ENCODE results near the gene ORMDL1. TPM values are rescaled to one million over a fixed set of nuclear protein-coding genes. Genes with fewer than 3 reads are reported as not detected.
A peak's percentile ranks its signal among the peaks of the same experiment; 100 is the strongest.

ORMDL1 gene
- 45.2 TPM for total RNA-seq

DNA sequence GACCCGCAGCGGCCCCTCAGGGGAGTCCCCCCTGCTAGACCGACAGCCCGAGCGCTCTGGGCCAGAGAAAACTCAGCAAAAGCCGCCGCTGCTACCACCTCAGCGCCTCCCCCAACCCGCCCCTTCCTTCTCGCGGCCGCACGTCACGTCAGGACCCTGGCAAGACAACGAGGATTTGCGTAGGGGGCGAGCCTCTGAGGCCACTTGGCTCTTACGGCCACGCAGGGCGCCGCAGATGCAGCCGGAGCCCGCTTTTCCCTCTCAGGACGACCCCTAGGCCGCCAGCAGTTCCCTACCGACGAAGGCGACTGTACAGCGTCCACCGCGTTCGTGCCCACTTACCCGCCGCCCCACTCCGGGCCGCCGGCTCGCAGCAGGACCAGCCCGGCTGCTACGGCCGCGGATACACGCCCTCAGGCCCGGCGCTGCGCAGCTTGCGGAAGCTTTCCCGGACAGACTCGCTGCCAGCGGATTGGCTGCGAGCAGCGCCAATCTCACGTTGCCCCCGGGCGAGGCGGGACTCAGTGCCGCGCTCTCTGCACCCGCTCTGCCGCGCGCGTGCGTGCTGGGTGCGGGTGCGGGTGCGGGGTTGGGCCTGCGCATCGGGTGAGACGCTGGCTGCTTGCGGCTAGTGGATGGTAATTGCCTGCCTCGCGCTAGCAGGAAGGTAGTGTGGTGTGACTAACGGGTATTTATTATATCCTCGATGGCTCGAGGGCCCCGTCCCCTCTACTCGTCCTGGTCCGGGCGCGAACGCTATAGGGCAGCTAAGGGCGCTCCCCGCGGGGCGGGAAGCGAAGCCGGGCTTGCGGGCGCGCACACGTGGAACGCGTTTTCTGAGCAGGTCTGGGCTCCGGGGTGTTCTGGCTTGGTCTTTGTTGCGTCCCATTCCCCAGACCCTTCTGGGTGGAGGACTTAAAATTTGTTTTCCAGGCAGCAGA is at the start of gene ORMDL1, which contains the start of gene PMS1:
Gene ORMDL1 (minus strand): TSS at position 413 of the 941 bp plus-strand sequence. CDS start 1,744 bp downstream, outside the sequence.
Gene PMS1 (plus strand): TSS at position 524 of the 941 bp plus-strand sequence. CDS start 7,360 bp downstream, outside the sequence.
- DNase-seq (ENCODE audit: low spot score in 2 of 2) (peak; percentile 93), FAIRE-seq (no peak)

DNA sequence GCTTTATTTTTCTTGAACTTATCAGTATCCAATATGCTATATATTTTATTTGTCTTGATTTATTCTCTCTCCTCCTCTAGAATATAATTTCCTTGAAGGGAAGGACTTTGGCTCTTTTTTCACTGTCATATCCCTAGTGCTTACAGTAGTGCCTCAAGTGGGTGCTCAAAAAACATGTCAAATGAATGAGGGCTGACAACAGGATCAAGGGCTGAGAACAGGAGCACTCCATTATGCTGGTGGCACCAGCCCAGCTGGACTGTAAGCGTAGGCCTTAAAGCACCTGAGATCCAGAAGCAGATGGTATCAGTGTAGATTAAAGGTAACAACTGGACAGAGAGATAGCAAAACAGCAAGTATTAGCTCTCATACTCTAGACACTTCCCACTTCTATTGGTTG is 46.4 kb upstream of the ORMDL1 start:
- FAIRE-seq (no peak), DNase-seq (ENCODE audit: low spot score in 2 of 2) (no peak)

DNA sequence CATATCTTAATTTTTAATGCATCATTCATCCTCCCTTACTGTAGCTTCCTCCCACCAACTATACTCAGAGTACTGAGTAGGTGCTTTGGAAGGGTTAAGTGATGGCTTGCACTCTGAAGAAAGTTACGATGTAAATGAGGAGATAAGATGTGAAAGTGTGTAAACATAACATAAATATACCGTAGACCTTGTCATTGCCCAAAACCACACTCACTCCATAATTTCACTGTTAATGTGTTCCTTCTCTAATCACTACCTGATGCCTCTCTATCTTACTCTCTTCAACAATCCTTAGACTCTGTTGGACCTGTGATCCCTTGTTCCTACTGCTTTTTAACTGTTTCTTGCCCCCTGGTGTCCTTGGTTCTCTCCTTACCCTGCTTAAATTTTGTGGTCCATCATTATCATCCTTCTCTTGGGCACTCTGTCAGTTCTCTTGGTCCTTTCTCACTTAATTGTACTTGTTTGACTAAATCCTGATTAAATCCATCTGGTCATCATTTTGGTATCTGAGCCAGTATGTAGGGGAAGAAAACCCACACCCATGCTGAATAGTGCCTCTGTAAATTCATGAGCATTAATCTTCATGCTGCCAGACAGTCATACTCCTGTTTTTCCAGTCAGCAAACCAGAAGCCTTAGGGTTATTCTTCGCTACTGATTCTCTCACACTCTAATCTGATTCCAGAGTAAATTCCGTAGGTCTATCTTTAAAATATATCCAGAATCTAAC is 45.1 kb upstream of the ORMDL1 start:
- no peak for DNase-seq (ENCODE audit: low spot score in 2 of 2)
- no peak for FAIRE-seq

- no peak for DNase-seq (ENCODE audit: low spot score in 2 of 2)
- no peak for FAIRE-seq
These were observed 41.9 kb upstream of the ORMDL1 start for GRCh38 chr2:189826039-189826438.

- FAIRE-seq: peak; percentile 26
These were observed 40.7 kb upstream of the ORMDL1 start for GRCh38 chr2:189824694-189825396.

DNA sequence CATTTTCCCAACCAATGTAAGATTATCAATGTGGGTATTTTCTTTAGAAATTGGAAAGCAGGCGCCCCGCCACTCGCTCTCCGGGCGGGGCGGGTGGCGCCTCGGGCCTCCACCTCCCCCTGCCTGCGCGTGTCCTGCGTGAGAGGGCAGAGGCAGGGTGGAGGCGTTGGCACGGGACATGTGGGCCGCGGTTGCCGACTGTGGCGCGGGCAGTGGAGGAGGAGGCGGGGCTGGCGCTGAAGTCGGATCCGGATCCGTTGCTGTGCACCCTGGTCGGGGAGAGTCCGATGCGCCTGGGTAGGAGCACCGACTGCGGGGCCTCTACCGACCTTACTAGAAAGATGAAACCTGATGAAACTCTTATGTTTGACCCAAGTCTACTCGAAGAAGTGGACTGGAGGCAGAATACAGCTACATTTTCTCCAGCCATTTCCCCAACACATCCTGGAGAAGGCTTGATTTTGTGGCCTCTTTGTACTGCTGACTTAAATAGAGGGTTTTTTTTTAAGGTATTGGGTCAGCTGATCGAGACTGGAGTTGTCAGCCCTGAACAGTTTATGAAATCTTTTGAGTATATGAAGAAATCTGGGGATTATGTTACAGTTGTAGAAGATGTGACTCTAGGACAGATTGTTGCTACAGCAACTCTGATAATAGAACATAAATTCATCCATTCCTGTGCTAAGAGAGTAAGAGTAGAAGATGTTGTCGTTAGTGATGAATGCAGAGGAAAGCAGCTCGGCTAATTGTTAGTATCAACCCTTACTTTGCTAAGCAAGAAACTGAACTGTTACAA is 38.0 kb upstream of the ORMDL1 start:
- DNase-seq (ENCODE audit: low spot score in 2 of 2) (no peak), FAIRE-seq (no peak)

More at GRCh38 chr2:189824694-189825396, 40.7 kb upstream of the ORMDL1 start:
- DNase-seq (ENCODE audit: low spot score in 2 of 2): no peak

- DNase-seq (ENCODE audit: low spot score in 2 of 2): no peak
- FAIRE-seq: no peak
These were observed 35.2 kb upstream of the ORMDL1 start for GRCh38 chr2:189819297-189819704.

- no peak for DNase-seq (ENCODE audit: low spot score in 2 of 2)
- no peak for FAIRE-seq
These were observed 34.3 kb upstream of the ORMDL1 start for GRCh38 chr2:189818249-189819038.

GRCh38 chr2:189803431-189803830 is 19.3 kb upstream of the ORMDL1 start:
- no peak for FAIRE-seq

DNA sequence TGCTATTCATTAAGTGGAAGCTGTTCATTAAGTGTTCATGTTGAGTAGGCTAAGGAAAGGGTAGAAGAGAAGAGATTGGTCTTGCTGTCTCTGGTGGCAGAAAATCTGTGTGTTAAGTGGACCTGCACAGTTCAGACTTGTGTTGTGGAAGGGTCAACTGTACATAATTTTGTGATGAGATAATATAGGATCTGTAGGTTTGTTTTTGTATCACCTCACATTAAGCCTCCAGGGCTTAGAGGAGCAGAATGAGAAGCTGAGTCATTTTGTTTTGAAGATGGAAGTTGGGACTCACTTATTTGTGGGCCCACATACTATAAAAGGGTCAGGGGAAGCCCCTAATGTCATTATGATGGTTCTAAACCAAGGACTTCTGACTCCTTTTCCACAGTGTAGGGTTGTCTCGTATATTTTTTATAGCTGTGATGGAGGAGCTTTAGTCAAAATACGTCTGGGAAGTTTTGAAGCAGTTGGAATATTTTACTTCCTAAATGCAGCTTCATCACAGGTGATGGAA is 18.3 kb upstream of the ORMDL1 start:
- no peak for DNase-seq (ENCODE audit: low spot score in 2 of 2)
- no peak for FAIRE-seq

More at GRCh38 chr2:189803431-189803830, 19.3 kb upstream of the ORMDL1 start:
- no peak for DNase-seq (ENCODE audit: low spot score in 2 of 2)

- DNase-seq (ENCODE audit: low spot score in 2 of 2): no peak
- no peak for FAIRE-seq
These were observed 15.4 kb upstream of the ORMDL1 start for GRCh38 chr2:189799531-189799930.

DNA sequence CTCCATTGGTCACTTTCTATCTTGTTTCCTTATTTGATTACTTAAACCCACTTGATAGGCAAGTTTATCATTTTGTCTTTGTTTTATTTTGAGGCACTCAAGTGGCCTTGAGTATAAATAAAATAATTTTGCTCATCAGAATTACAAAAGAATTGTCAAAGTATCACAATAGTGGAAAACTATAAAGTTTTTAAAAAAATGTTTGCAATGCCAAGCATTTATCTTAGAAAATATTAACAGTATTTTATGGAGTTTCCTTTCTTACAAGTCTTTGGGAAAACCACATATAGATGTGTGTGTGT is 14.8 kb upstream of the ORMDL1 start:
- DNase-seq (ENCODE audit: low spot score in 2 of 2): no peak
- no peak for FAIRE-seq

DNA sequence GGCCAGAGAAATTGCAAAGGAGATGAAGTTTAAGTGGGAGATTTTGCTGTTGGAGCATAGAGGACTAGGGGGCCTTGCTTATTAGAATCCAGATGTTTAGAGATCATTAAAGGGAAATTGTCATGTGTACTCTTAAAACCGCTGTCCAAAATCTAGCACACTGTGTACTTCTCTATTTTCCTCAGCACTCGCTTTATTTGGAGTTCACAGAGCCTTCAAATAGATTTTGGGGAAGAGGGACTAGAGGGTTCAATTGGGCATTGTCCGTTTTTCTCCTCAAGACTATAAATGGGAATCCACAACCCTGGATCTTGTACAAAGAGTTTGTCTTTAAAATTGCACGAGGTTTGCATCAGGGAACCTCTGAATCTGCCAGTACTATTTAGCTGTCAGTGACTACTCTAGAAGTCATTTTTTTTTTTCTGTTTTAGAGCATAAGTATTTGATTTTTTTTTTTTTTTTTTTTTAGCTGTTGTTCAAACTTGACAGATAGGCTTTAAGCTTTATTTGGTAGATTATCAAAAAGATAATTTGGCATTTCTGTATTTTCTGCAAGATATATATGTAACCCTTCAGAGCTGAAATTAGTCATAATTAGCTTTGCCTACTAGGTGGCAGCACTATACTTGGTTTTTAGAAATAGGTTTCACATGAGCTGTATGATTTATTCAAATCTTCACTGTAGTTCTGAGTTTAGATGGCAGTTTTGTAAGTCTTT is 14.3 kb upstream of the ORMDL1 start:
- peak; percentile 89 for FAIRE-seq
- DNase-seq (ENCODE audit: low spot score in 2 of 2): peak in 1 of 2 donors; percentile 19

DNA sequence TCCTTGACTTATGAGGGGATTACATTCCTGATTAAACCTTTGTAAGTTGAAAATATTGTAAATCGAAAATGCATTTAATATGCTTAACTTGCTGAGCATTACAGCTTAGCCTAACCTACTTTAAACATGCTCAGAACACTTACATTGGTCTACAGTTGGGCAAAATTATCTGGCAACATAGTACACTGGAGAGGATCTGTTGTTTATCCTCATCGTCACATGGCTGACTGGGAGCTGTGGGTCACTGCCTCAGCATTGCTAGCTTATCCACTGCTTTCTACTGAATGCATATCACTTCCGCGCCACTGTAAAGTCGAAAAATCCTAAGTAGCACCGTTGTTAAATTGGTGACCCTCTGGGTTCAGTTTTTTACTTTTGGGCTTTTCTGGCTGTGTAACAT is 13.8 kb upstream of the ORMDL1 start:
- FAIRE-seq: no peak

DNA sequence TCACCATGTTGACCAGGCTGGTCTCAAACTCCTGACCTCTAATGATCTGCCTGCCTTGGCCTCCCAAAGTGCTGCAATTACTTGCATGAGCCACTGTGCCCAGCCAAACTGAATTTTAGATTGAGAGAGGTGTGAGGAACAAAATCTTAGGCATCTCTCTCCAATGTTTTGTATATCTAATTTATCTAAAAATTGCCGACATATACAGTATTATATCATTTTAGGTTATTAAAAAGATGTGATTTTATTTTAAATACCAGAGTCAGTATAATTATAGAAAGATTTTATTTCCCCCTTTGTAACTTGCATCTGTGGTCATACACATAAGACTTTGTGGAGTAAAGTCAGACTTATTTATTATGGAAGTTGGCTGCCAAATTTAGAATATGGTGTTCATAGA is 10.2 kb upstream of the ORMDL1 start:
- FAIRE-seq (no peak), DNase-seq (ENCODE audit: low spot score in 2 of 2) (no peak)

More for the DNA sequence above, 13.8 kb upstream of the ORMDL1 start:
- no peak for DNase-seq (ENCODE audit: low spot score in 2 of 2)

DNA sequence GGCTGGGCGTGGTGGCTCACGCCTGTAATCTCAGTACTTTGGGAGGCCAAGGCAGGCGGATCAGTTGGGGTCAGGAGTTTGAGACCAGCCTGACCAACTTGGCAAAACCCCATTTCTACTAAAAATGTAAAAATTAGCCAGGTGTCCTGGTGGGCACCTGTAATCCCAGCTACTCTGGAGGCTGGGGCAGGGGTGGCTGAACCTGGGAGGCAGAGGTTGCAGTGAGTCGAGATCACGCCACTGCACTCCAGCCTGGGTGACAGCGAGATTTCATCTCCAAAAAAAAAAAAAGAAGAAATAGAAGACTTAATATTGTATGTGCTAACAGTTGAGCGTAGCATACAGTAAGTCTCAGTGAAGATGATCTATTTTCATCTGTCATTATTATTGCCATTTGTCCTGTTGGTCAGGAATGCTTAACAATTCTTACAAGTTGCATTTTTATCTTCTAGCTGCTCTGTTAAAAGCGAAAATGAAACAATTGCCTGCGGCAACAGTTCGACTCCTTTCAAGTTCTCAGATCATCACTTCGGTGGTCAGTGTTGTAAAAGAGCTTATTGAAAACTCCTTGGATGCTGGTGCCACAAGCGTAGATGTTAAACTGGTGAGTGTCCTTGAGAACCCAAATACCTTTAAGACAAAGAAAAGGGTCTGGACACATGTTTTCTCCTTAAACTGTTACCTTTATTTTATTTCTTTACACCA is 7.4 kb upstream of the ORMDL1 start:
- no peak for FAIRE-seq

DNA sequence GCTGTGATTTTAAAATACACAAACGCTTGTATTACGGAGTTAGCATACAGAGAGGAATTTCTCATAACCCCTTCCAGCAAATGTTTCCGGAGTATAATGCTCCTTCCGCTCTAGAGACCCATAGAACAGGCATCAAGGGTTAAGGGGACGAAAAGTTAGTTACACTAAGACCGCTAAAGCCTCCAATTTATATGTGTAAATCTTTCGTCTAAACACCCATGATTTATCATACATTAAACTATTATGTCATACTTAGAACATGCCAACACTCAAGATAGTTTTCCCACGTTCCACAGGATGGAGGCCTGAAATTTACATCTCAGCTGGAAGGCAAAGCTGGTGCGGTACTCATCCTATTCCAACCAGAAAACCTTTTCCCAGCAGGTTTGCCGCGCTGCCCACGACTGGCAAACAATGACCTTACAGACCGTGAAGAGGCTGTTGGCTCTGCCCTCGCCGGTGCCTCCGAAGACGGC is 650 bp downstream of the ORMDL1 start:
- FAIRE-seq: no peak
- peak in 1 of 2 donors; percentile 18 for DNase-seq (ENCODE audit: low spot score in 2 of 2)

More for the DNA sequence above, 7.4 kb upstream of the ORMDL1 start:
- DNase-seq (ENCODE audit: low spot score in 2 of 2): no peak
